HEK293 (cell line): Measurements from ENCODE around the gene WWOX.

Experiments used
- CTCF ChIA-PET: fragments of 350-600 bp; formaldehyde crosslinking; extraction: SDS; loops from one replicate; lab custom pipeline; 2021; ENCODE audit warnings: antibody characterized with exemption; lab: Yijun Ruan, JAX
- POLR2A ChIA-PET: fragments of 300-600 bp; formaldehyde crosslinking; extraction: SDS; loops from one replicate; lab custom pipeline; 2020; ENCODE audit warnings: antibody characterized with exemption, inconsistent platforms; lab: Yijun Ruan, JAX
- H3K27ac ChIP-seq: fragments of 200-500 bp; sonication (Bioruptor generic); 2 replicates; pipeline ENCODE4 v1.5.1; 2014; ENCODE audit warnings: low read depth, low read length, control low read depth, inconsistent platforms; ENCODE audit errors: extremely low read depth
- H3K36me3 ChIP-seq, 2 experiments: fragments of 200-500 bp in 1 of 2; sonication (Bioruptor generic) in 1 of 2; 1 replicate in 1 of 2; 2 replicates in 1 of 2; pipeline ENCODE4 v1.5.1; 2014 to 2017; ENCODE audit warnings: inconsistent platforms in 2 of 2, low read length in 2 of 2; ENCODE audit not compliant: control insufficient read depth in 2 of 2, insufficient read depth in 1 of 2
- H3K4me1 ChIP-seq: fragments of 200-500 bp; sonication (Bioruptor generic); 2 replicates; pipeline ENCODE4 v1.5.1; 2014; ENCODE audit warnings: mild to moderate bottlenecking, low read length, inconsistent platforms; ENCODE audit not compliant: control insufficient read depth, insufficient read depth
- H3K4me3 ChIP-seq: 2 replicates; pipeline ENCODE4 v1.5.1; 2011; ENCODE audit warnings: low read depth, mild to moderate bottlenecking, control low read depth, low read length, moderate library complexity
- H3K9me3 ChIP-seq: fragments of 200-500 bp; sonication (Bioruptor generic); 2 replicates; pipeline ENCODE4 v1.5.1; 2014; ENCODE audit warnings: low read depth, low read length, inconsistent platforms; ENCODE audit not compliant: control insufficient read depth, insufficient read depth
- GLI4 ChIP-seq: fragments of 450-650 bp; formaldehyde crosslinking; IDR thresholded peaks from 2 replicates; pipeline ENCODE4 v1.5.1; 2016; ENCODE audit warnings: missing biosample characterization, missing genetic modification characterization
- IKZF3 ChIP-seq: fragments of 450-650 bp; IDR thresholded peaks from 2 replicates; pipeline ENCODE4 v1.5.0; 2018; ENCODE audit warnings: missing biosample characterization, mild to moderate bottlenecking, missing genetic modification characterization, moderate library complexity
- PRDM1 ChIP-seq: fragments of 450-650 bp; formaldehyde crosslinking; IDR thresholded peaks from 2 replicates; pipeline ENCODE4; 2016; ENCODE audit warnings: missing biosample characterization, missing genetic modification characterization
- ZFHX2 ChIP-seq: fragments of 450-650 bp; formaldehyde crosslinking; conservative IDR thresholded peaks from 2 replicates; pipeline ENCODE4 v1.5.1; 2016; ENCODE audit warnings: missing biosample characterization, missing genetic modification characterization
- ZNF112 ChIP-seq: fragments of 450-650 bp; formaldehyde crosslinking; IDR thresholded peaks from 2 replicates; pipeline ENCODE4 v1.5.0; 2017; ENCODE audit warnings: missing biosample characterization, missing genetic modification characterization
- ZNF114 ChIP-seq: fragments of 450-650 bp; formaldehyde crosslinking; IDR thresholded peaks from 2 replicates; pipeline ENCODE4 v1.5.0; 2017; ENCODE audit warnings: missing biosample characterization, missing genetic modification characterization
- ZNF174 ChIP-seq: fragments of 450-650 bp; formaldehyde crosslinking; IDR thresholded peaks from 2 replicates; pipeline ENCODE4 v1.5.0; 2017; ENCODE audit warnings: missing biosample characterization, mild to moderate bottlenecking, missing genetic modification characterization
- ZNF311 ChIP-seq: fragments of 450-650 bp; formaldehyde crosslinking; IDR thresholded peaks from 2 replicates; pipeline ENCODE4 v1.5.1; 2017; ENCODE audit warnings: missing biosample characterization, missing genetic modification characterization, borderline replicate concordance
- ZNF335 ChIP-seq: fragments of 450-650 bp; formaldehyde crosslinking; conservative IDR thresholded peaks from 2 replicates; pipeline ENCODE4 v1.5.1; 2016; ENCODE audit warnings: missing biosample characterization, missing genetic modification characterization
- ZNF354C ChIP-seq: fragments of 450-650 bp; formaldehyde crosslinking; IDR thresholded peaks from 2 replicates; pipeline ENCODE4 v1.5.1; 2016; ENCODE audit warnings: missing biosample characterization, missing genetic modification characterization, low read depth, borderline replicate concordance
- ZNF37A ChIP-seq: fragments of 450-650 bp; IDR thresholded peaks from 2 replicates; pipeline ENCODE4 v1.5.1; 2018; ENCODE audit warnings: missing biosample characterization, missing genetic modification characterization
- ZNF404 ChIP-seq: fragments of 450-650 bp; formaldehyde crosslinking; IDR thresholded peaks from 2 replicates; pipeline ENCODE4 v1.5.1; 2017; ENCODE audit warnings: missing biosample characterization, missing genetic modification characterization
- ZNF423 ChIP-seq: fragments of 450-650 bp; formaldehyde crosslinking; IDR thresholded peaks from 2 replicates; pipeline ENCODE4 v1.5.1; 2016; ENCODE audit warnings: missing biosample characterization, missing genetic modification characterization
- ZNF558 ChIP-seq: fragments of 450-650 bp; formaldehyde crosslinking; IDR thresholded peaks from 2 replicates; pipeline ENCODE4 v1.5.1; 2016; ENCODE audit warnings: missing biosample characterization, missing genetic modification characterization
- ZNF561 ChIP-seq: fragments of 450-650 bp; IDR thresholded peaks from 2 replicates; pipeline ENCODE4 v1.5.1; 2018; ENCODE audit warnings: missing biosample characterization, missing genetic modification characterization, borderline replicate concordance
- ZNF664 ChIP-seq: fragments of 450-650 bp; formaldehyde crosslinking; IDR thresholded peaks from 2 replicates; pipeline ENCODE4 v1.5.1; 2016; ENCODE audit warnings: missing biosample characterization, missing genetic modification characterization
- ZNF701 ChIP-seq: fragments of 450-650 bp; formaldehyde crosslinking; IDR thresholded peaks from 2 replicates; pipeline ENCODE4 v1.5.1; 2016; ENCODE audit warnings: missing biosample characterization, missing genetic modification characterization
- ZNF707 ChIP-seq: fragments of 450-650 bp; formaldehyde crosslinking; IDR thresholded peaks from 2 replicates; pipeline ENCODE4 v1.5.1; 2016; ENCODE audit warnings: missing biosample characterization, missing genetic modification characterization
- ZNF777 ChIP-seq: fragments of 450-650 bp; formaldehyde crosslinking; IDR thresholded peaks from 2 replicates; pipeline ENCODE4 v1.5.1; 2017; ENCODE audit warnings: missing biosample characterization, missing genetic modification characterization, borderline replicate concordance
- ZNF792 ChIP-seq: fragments of 450-650 bp; formaldehyde crosslinking; IDR thresholded peaks from 2 replicates; pipeline ENCODE4 v1.5.1; 2016; ENCODE audit warnings: missing biosample characterization, missing genetic modification characterization
- TF ChIP-seq, protein P1 (sequence below): fragments of 450-650 bp; formaldehyde crosslinking; IDR thresholded peaks from 2 replicates; pipeline ENCODE4 v1.5.1; 2016; ENCODE audit warnings: missing biosample characterization, missing genetic modification characterization
- TF ChIP-seq, protein P2 (sequence below): fragments of 450-650 bp; IDR thresholded peaks from 2 replicates; pipeline ENCODE4 v1.5.1; 2018; ENCODE audit warnings: missing biosample characterization, mild to moderate bottlenecking, missing genetic modification characterization
- TF ChIP-seq, protein P3 (sequence below): fragments of 450-650 bp; formaldehyde crosslinking; IDR thresholded peaks from 2 replicates; pipeline ENCODE4 v1.5.1; 2017; ENCODE audit warnings: missing biosample characterization, missing genetic modification characterization
- TF ChIP-seq, protein P4 (sequence below): fragments of 450-650 bp; formaldehyde crosslinking; IDR thresholded peaks from 2 replicates; pipeline ENCODE4 v1.5.1; 2016; ENCODE audit warnings: missing biosample characterization, missing genetic modification characterization
- TF ChIP-seq, protein P5 (sequence below): fragments of 450-650 bp; formaldehyde crosslinking; optimal IDR thresholded peaks from 2 replicates; pipeline ENCODE3; 2016; ENCODE audit warnings: missing biosample characterization, mild to moderate bottlenecking, missing genetic modification characterization

WWOX gene

DNA sequence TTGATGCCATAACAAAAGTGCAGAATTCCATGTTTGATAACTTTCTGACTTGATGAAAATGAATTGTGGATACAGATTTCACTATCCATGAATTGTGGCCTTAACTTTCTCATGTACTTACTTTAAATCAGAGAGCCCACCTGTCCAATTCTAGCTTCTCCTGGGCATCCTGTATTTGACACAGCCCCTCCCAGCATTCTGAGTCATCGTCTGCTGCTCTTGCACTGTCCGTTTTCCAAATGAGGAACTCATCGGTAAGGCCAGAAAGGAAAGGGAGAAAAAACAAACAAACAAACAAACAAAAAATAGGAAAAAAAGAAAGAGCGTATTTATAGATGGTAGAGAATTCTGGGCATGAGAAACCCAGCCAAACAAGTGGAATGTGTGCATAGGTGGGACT, 361.6 kb downstream of the WWOX start:
- TF ChIP-seq, protein P1, sequence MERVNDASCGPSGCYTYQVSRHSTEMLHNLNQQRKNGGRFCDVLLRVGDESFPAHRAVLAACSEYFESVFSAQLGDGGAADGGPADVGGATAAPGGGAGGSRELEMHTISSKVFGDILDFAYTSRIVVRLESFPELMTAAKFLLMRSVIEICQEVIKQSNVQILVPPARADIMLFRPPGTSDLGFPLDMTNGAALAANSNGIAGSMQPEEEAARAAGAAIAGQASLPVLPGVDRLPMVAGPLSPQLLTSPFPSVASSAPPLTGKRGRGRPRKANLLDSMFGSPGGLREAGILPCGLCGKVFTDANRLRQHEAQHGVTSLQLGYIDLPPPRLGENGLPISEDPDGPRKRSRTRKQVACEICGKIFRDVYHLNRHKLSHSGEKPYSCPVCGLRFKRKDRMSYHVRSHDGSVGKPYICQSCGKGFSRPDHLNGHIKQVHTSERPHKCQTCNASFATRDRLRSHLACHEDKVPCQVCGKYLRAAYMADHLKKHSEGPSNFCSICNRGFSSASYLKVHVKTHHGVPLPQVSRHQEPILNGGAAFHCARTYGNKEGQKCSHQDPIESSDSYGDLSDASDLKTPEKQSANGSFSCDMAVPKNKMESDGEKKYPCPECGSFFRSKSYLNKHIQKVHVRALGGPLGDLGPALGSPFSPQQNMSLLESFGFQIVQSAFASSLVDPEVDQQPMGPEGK (tag by site-specific recombination), result 0 out of 2 replicates have a peak, but pooled peaks have one; percentile 5
- TF ChIP-seq ZNF114 (tag by site-specific recombination) (no peak), PRDM1 (tag by site-specific recombination) (peak; percentile 53; the same call in 1 of the 2 replicates), ZNF335 (tag by site-specific recombination) (peak; percentile 35; the same call in 1 of the 2 replicates)
- POLR2A ChIA-PET, result no interaction called here
- Histone ChIP-seq H3K36me3 (no peaks in the 10 kb centered on the region), H3K4me3 (no peak overlapping the region), H3K4me1 (peaks cover 8% of the 10 kb centered on the region), H3K9me3 (no peaks in the 10 kb centered on the region), H3K27ac (no peak overlapping the region)
- CTCF ChIA-PET, result interaction anchor here (0.6 kb wide), 1 partner anchor 172 kb away, joined by 3 read pairs; no protein-coding TSS in a partner anchor

DNA sequence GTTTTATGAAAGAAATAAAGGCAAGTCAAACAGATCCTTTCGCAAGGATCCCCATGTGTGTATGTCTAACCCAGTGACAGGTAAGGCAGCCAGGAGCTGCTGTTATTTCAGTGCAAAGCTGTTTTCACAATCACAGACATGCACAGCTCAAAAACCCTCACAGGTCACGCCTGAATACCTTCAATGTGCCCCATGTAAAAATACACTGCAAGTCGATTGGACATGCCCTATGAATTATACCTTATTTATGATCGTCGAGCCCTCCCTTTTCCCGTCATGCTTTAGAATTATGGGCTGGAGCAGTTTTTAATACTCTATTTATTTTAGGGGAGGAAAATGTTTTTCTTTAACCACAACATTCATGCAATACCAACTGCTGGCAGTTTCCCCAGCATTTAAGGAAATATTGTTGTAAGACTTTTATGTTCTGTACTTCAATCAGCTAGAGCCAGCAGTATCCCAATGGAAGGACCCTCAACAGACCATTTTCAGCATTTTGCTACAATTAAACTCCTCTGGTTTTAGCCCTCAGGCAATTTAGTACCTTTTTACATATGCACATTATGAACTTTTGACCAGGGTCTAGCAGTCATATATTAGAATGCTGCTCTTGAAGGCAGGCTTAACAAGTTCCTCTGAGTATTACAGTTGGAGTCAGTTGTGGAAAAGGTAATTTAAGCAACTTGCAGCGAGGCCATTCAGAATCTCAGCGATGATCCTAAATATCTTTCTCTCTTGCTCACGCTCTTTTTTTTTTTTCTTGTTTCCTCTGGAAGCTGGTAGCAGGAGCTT, 362.2 kb downstream of the WWOX start:
- Histone ChIP-seq H3K9me3 (no peaks in the 10 kb centered on the region), H3K4me3 (no peak overlapping the region), H3K27ac (no peak overlapping the region), H3K4me1 (peaks cover 8% of the 10 kb centered on the region), H3K36me3 (no peaks in the 10 kb centered on the region)
- ChIA-PET CTCF (interaction anchor here (0.6 kb wide), 1 partner anchor 172 kb away, joined by 3 read pairs; no protein-coding TSS in a partner anchor), POLR2A (no interaction called here)
- TF ChIP-seq ZNF37A (tag by site-specific recombination), result no peak
- TF ChIP-seq, protein P2, sequence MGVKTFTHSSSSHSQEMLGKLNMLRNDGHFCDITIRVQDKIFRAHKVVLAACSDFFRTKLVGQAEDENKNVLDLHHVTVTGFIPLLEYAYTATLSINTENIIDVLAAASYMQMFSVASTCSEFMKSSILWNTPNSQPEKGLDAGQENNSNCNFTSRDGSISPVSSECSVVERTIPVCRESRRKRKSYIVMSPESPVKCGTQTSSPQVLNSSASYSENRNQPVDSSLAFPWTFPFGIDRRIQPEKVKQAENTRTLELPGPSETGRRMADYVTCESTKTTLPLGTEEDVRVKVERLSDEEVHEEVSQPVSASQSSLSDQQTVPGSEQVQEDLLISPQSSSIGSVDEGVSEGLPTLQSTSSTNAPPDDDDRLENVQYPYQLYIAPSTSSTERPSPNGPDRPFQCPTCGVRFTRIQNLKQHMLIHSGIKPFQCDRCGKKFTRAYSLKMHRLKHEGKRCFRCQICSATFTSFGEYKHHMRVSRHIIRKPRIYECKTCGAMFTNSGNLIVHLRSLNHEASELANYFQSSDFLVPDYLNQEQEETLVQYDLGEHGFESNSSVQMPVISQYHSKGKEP (tag by site-specific recombination), result peak; percentile 60; the same call in 1 of the 2 replicates
- TF ChIP-seq IKZF3, result peak; percentile 38; the same call in 1 of the 2 replicates
- TF ChIP-seq ZNF664 (tag by site-specific recombination), result no peak
- no peak for TF ChIP-seq ZNF792 (tag by site-specific recombination)
- TF ChIP-seq ZNF311 (tag by site-specific recombination), result no peak
- TF ChIP-seq ZNF404 (tag by site-specific recombination), result no peak
- no peak for TF ChIP-seq ZNF354C (tag by site-specific recombination)
- no peak for TF ChIP-seq ZNF423 (tag by site-specific recombination)
- TF ChIP-seq ZNF777 (tag by site-specific recombination), result no peak
- TF ChIP-seq, protein P3, sequence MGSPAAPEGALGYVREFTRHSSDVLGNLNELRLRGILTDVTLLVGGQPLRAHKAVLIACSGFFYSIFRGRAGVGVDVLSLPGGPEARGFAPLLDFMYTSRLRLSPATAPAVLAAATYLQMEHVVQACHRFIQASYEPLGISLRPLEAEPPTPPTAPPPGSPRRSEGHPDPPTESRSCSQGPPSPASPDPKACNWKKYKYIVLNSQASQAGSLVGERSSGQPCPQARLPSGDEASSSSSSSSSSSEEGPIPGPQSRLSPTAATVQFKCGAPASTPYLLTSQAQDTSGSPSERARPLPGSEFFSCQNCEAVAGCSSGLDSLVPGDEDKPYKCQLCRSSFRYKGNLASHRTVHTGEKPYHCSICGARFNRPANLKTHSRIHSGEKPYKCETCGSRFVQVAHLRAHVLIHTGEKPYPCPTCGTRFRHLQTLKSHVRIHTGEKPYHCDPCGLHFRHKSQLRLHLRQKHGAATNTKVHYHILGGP (tag by site-specific recombination), result no peak
- no peak for TF ChIP-seq ZFHX2 (tag by site-specific recombination)
- TF ChIP-seq ZNF558 (tag by site-specific recombination), result no peak
- no peak for TF ChIP-seq ZNF707 (tag by site-specific recombination)
- TF ChIP-seq, protein P4, sequence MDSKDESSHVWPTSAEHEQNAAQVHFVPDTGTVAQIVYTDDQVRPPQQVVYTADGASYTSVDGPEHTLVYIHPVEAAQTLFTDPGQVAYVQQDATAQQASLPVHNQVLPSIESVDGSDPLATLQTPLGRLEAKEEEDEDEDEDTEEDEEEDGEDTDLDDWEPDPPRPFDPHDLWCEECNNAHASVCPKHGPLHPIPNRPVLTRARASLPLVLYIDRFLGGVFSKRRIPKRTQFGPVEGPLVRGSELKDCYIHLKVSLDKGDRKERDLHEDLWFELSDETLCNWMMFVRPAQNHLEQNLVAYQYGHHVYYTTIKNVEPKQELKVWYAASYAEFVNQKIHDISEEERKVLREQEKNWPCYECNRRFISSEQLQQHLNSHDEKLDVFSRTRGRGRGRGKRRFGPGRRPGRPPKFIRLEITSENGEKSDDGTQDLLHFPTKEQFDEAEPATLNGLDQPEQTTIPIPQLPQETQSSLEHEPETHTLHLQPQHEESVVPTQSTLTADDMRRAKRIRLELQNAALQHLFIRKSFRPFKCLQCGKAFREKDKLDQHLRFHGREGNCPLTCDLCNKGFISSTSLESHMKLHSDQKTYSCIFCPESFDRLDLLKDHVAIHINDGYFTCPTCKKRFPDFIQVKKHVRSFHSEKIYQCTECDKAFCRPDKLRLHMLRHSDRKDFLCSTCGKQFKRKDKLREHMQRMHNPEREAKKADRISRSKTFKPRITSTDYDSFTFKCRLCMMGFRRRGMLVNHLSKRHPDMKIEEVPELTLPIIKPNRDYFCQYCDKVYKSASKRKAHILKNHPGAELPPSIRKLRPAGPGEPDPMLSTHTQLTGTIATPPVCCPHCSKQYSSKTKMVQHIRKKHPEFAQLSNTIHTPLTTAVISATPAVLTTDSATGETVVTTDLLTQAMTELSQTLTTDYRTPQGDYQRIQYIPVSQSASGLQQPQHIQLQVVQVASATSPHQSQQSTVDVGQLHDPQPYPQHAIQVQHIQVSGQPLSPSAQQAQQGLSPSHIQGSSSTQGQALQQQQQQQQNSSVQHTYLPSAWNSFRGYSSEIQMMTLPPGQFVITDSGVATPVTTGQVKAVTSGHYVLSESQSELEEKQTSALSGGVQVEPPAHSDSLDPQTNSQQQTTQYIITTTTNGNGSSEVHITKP (tag by site-specific recombination), result no peak
- peak; percentile 51; the same call in 1 of the 2 replicates for TF ChIP-seq ZNF561
- no peak for TF ChIP-seq ZNF701 (tag by site-specific recombination)
- TF ChIP-seq ZNF112 (tag by site-specific recombination), result no peak
- no peak for TF ChIP-seq GLI4 (tag by site-specific recombination)
- TF ChIP-seq ZNF174 (tag by site-specific recombination), result no peak
- TF ChIP-seq, protein P5, sequence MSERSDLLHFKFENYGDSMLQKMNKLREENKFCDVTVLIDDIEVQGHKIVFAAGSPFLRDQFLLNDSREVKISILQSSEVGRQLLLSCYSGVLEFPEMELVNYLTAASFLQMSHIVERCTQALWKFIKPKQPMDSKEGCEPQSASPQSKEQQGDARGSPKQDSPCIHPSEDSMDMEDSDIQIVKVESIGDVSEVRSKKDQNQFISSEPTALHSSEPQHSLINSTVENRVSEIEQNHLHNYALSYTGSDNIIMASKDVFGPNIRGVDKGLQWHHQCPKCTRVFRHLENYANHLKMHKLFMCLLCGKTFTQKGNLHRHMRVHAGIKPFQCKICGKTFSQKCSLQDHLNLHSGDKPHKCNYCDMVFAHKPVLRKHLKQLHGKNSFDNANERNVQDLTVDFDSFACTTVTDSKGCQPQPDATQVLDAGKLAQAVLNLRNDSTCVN, result no peak
